ENCODE measurements around the gene SORCS2. TPM values are rescaled to one million over a fixed set of nuclear protein-coding genes. Genes with fewer than 3 reads are reported as not detected.

The SORCS2 gene
- total RNA-seq, 1 experiment from 2014 or later, result 0.15 TPM

- no peak overlapping the region for H3K27ac ChIP-seq (ENCODE audit: low read length)
- no peak for DNase-seq (ENCODE audit: low read depth, low spot score)
- H3K27me3 ChIP-seq (ENCODE audit: control insufficient read depth, insufficient read depth, low read length), result no peaks in the 10 kb centered on the region
- ChIA-PET CTCF (no interaction called here), POLR2A (no interaction called here)
- BruUV-seq (replicated peaks), result no TSS peak
- H3K4me3 ChIP-seq (ENCODE audit: low read depth in 2 of 2, low read length in 2 of 2), result no peak overlapping the region
- ATAC-seq, result no peak
- in situ Hi-C loops (cut with HindIII; ENCODE audit: low pct_unique_long_range_greater_than_20kb, low sequenced_read_pairs), result no loop called here
- H3K36me3 ChIP-seq (ENCODE audit: control insufficient read depth, insufficient read depth, low read length), result no peaks in the 10 kb centered on the region
- no peaks in the 10 kb centered on the region for H3K9me3 ChIP-seq (ENCODE audit: control insufficient read depth, insufficient read depth, low read depth, low read length)
- intact Hi-C loops (cut with micrococcal nuclease; ENCODE audit: unreplicated experiment), result no loop called here
- H3K4me1 ChIP-seq (ENCODE audit: control insufficient read depth, insufficient read depth, low read length), result no peaks in the 10 kb centered on the region
- no peak for TF ChIP-seq TCF7L2 (IDR thresholded peaks at IDR 0.05; ENCODE audit: low read depth, low read length)
- TF ChIP-seq POLR2AphosphoS5 (IDR thresholded peaks at IDR 0.05; ENCODE audit: low read depth, low read length), result no peak
- TF ChIP-seq SIN3A (IDR thresholded peaks at IDR 0.05; ENCODE audit: borderline replicate concordance, insufficient read depth, low read depth, low read length), result no peak
- TF ChIP-seq REST (IDR thresholded peaks at IDR 0.05; ENCODE audit: insufficient read depth in 1 of 2, low read depth in 2 of 2, low read length in 1 of 2), result no peak
- no peak for TF ChIP-seq CTCF (IDR thresholded peaks at IDR 0.05)
These were observed 55.6 kb downstream of the SORCS2 start for GRCh38 chr4:7247946-7248345.

GRCh38 chr4:7248857-7249256, 56.5 kb downstream of the SORCS2 start:
- no peaks in the 10 kb centered on the region for H3K36me3 ChIP-seq (ENCODE audit: control insufficient read depth, insufficient read depth, low read length)
- ChIA-PET CTCF (no interaction called here), POLR2A (no interaction called here)
- no peaks in the 10 kb centered on the region for H3K27me3 ChIP-seq (ENCODE audit: control insufficient read depth, insufficient read depth, low read length)
- no peaks in the 10 kb centered on the region for H3K4me1 ChIP-seq (ENCODE audit: control insufficient read depth, insufficient read depth, low read length)
- TF ChIP-seq CTCF (IDR thresholded peaks at IDR 0.05), result no peak
- no peak for TF ChIP-seq REST (IDR thresholded peaks at IDR 0.05; ENCODE audit: insufficient read depth in 1 of 2, low read depth in 2 of 2, low read length in 1 of 2)
- TF ChIP-seq SIN3A (IDR thresholded peaks at IDR 0.05; ENCODE audit: borderline replicate concordance, insufficient read depth, low read depth, low read length), result no peak
- TF ChIP-seq TCF7L2 (IDR thresholded peaks at IDR 0.05; ENCODE audit: low read depth, low read length), result no peak
- no peak for TF ChIP-seq POLR2AphosphoS5 (IDR thresholded peaks at IDR 0.05; ENCODE audit: low read depth, low read length)
- no TSS peak for BruUV-seq (replicated peaks)
- in situ Hi-C loops (cut with HindIII; ENCODE audit: low pct_unique_long_range_greater_than_20kb, low sequenced_read_pairs), result no loop called here
- H3K27ac ChIP-seq (ENCODE audit: low read length), result no peak overlapping the region
- DNase-seq (ENCODE audit: low read depth, low spot score) (no peak), ATAC-seq (no peak)
- no peak overlapping the region for H3K4me3 ChIP-seq (ENCODE audit: low read depth in 2 of 2, low read length in 2 of 2)
- intact Hi-C loops (cut with micrococcal nuclease; ENCODE audit: unreplicated experiment), result no loop called here
- no peaks in the 10 kb centered on the region for H3K9me3 ChIP-seq (ENCODE audit: control insufficient read depth, insufficient read depth, low read depth, low read length)

Measured in Panc1 (cell line).